ENCODE measurements around the gene RIT2.

RIT2 gene

GRCh38 chr18:42941860-42942259 is 173.6 kb downstream of the RIT2 start:
- H3K9me2 ChIP-seq (replicated peaks; ENCODE audit: insufficient read depth, low read length) = 0 out of 2 replicates have a peak, but pooled peaks cover 4% of the 10 kb centered on the region

GRCh38 chr18:42941021-42941420 is 174.5 kb downstream of the RIT2 start:
- Histone ChIP-seq H3K4me3 (ENCODE audit: insufficient read depth, low read length, poor library complexity, severe bottlenecking) (no peak overlapping the region), H3K9me2 (replicated peaks; ENCODE audit: insufficient read depth, low read length) (0 out of 2 replicates have a peak, but pooled peaks cover 4% of the 10 kb centered on the region), H3K4me2 (ENCODE audit: low read depth, low read length, poor library complexity, severe bottlenecking) (no peak overlapping the region), H3K36me3 (ENCODE audit: low read length) (no peaks in the 10 kb centered on the region), H2AFZ (ENCODE audit: low read depth, low read length, severe bottlenecking) (no peak overlapping the region), H3F3A (ENCODE audit: insufficient read depth) (no peaks in the 10 kb centered on the region), H4K20me1 (ENCODE audit: low read depth, low read length) (no peaks in the 10 kb centered on the region), H3K9me3 (ENCODE audit: insufficient read depth, low read length) (no peaks in the 10 kb centered on the region; the same call in 1 of the 2 replicates), H3K9ac (ENCODE audit: low read length) (no peak overlapping the region), H3K27me3 (ENCODE audit: low read length) (no peaks in the 10 kb centered on the region), H3K79me2 (ENCODE audit: insufficient read depth, low read length) (no peaks in the 10 kb centered on the region), H3K27ac (ENCODE audit: low read depth, low read length) (no peak overlapping the region)
- TF ChIP-seq EZH2phosphoT487 (conservative IDR thresholded peaks at IDR 0.05; ENCODE audit: low read length) (no peak), CTCF (IDR thresholded peaks at IDR 0.05; ENCODE audit: insufficient read depth, low read length, poor library complexity, severe bottlenecking) (no peak)

More at GRCh38 chr18:42941860-42942259, 173.6 kb downstream of the RIT2 start:
- Histone ChIP-seq H3F3A (ENCODE audit: insufficient read depth) (no peaks in the 10 kb centered on the region), H3K9me3 (ENCODE audit: insufficient read depth, low read length) (no peaks in the 10 kb centered on the region; the same call in 1 of the 2 replicates), H3K27me3 (ENCODE audit: low read length) (no peaks in the 10 kb centered on the region), H2AFZ (ENCODE audit: low read depth, low read length, severe bottlenecking) (no peak overlapping the region), H3K4me3 (ENCODE audit: insufficient read depth, low read length, poor library complexity, severe bottlenecking) (no peak overlapping the region), H3K79me2 (ENCODE audit: insufficient read depth, low read length) (no peaks in the 10 kb centered on the region), H4K20me1 (ENCODE audit: low read depth, low read length) (no peaks in the 10 kb centered on the region), H3K27ac (ENCODE audit: low read depth, low read length) (no peak overlapping the region), H3K9ac (ENCODE audit: low read length) (no peak overlapping the region), H3K4me2 (ENCODE audit: low read depth, low read length, poor library complexity, severe bottlenecking) (no peak overlapping the region), H3K36me3 (ENCODE audit: low read length) (no peaks in the 10 kb centered on the region)
- TF ChIP-seq CTCF (IDR thresholded peaks at IDR 0.05; ENCODE audit: insufficient read depth, low read length, poor library complexity, severe bottlenecking) (no peak), EZH2phosphoT487 (conservative IDR thresholded peaks at IDR 0.05; ENCODE audit: low read length) (no peak)

GRCh38 chr18:42937436-42937835 is 178.0 kb downstream of the RIT2 start:
- no peak for TF ChIP-seq EZH2phosphoT487 (conservative IDR thresholded peaks at IDR 0.05; ENCODE audit: low read length)
- TF ChIP-seq CTCF (IDR thresholded peaks at IDR 0.05; ENCODE audit: insufficient read depth, low read length, poor library complexity, severe bottlenecking) = no peak
- no peak overlapping the region for H3K9ac ChIP-seq (ENCODE audit: low read length)
- H3F3A ChIP-seq (ENCODE audit: insufficient read depth) = no peaks in the 10 kb centered on the region
- no peaks in the 10 kb centered on the region for H3K27me3 ChIP-seq (ENCODE audit: low read length)
- H3K79me2 ChIP-seq (ENCODE audit: insufficient read depth, low read length) = no peaks in the 10 kb centered on the region
- no peaks in the 10 kb centered on the region for H4K20me1 ChIP-seq (ENCODE audit: low read depth, low read length)
- H2AFZ ChIP-seq (ENCODE audit: low read depth, low read length, severe bottlenecking) = no peak overlapping the region
- no peaks in the 10 kb centered on the region for H3K36me3 ChIP-seq (ENCODE audit: low read length)
- no peak overlapping the region for H3K4me3 ChIP-seq (ENCODE audit: insufficient read depth, low read length, poor library complexity, severe bottlenecking)
- 0 out of 2 replicates have a peak, but pooled peaks cover 4% of the 10 kb centered on the region for H3K9me2 ChIP-seq (replicated peaks; ENCODE audit: insufficient read depth, low read length)
- H3K27ac ChIP-seq (ENCODE audit: low read depth, low read length) = no peak overlapping the region
- no peak overlapping the region for H3K4me2 ChIP-seq (ENCODE audit: low read depth, low read length, poor library complexity, severe bottlenecking)
- no peaks in the 10 kb centered on the region for H3K9me3 ChIP-seq (ENCODE audit: insufficient read depth, low read length)
